H1 (cell line): ENCODE data around the gene MAK. TPM values are rescaled to one million over a fixed set of nuclear protein-coding genes. Genes with fewer than 3 reads are reported as not detected.
A peak's percentile ranks its signal among the peaks of the same experiment; 100 is the strongest.
"Not testable (repeated sequence)": the region's sequence is repeated elsewhere in the genome, so short reads cannot be mapped to it uniquely, and the experiment has no call there.

Experiments used
- CTCF ChIA-PET: fragments of 300-600 bp; sonication (Branson Sonifier 250); formaldehyde crosslinking; loops from one replicate; lab custom pipeline; 2021; ENCODE audit not compliant: partially characterized antibody; lab: Charles Lee
- POLR2A ChIA-PET: fragments of 300-600 bp; sonication (Branson Sonifier 250); formaldehyde crosslinking; loops from one replicate; lab custom pipeline; 2021; ENCODE audit warnings: inconsistent platforms; ENCODE audit not compliant: partially characterized antibody; lab: Charles Lee
- DNase-seq, 2 experiments: peaks; one replicate each; pipeline versions ENCODE4 v3.0.0 to v3.0.0-alpha.2; 2010 to 2022; ENCODE audit warnings: low spot score in 2 of 2, low read depth in 1 of 2, mixed read lengths in 1 of 2
- FAIRE-seq: peaks from 2 replicates; lab custom pipeline; 2011; peaks lifted over from hg19 to GRCh38; lab: Jason Lieb, UNC
- H2AFZ ChIP-seq: 2 replicates; pipeline ENCODE4 v1.8.1; 2012; ENCODE audit warnings: low read length, inconsistent platforms
- H2AK5ac ChIP-seq: 2 replicates; pipeline ENCODE4 v1.6.1; 2013; ENCODE audit warnings: low read depth, low read length
- H2BK120ac ChIP-seq: replicated peaks from 2 replicates; pipeline ENCODE3; 2013; ENCODE audit warnings: low read depth, low read length, inconsistent platforms
- H2BK12ac ChIP-seq: 2 replicates; pipeline ENCODE4 v1.6.1; 2013; ENCODE audit warnings: low read depth, low read length
- H2BK15ac ChIP-seq: 2 replicates; pipeline ENCODE4 v1.6.1; 2013; ENCODE audit warnings: low read length
- H2BK20ac ChIP-seq: 2 replicates; pipeline ENCODE4 v1.6.1; 2013; ENCODE audit warnings: low read length
- H2BK5ac ChIP-seq: 2 replicates; pipeline ENCODE4 v1.6.1; 2013; ENCODE audit warnings: low read depth, low read length
- H3K14ac ChIP-seq: 2 replicates; pipeline ENCODE4 v1.6.1; 2013; ENCODE audit warnings: inconsistent platforms; ENCODE audit not compliant: insufficient read length
- H3K18ac ChIP-seq: 2 replicates; pipeline ENCODE4 v1.6.1; 2013; ENCODE audit warnings: low read length; ENCODE audit errors: extremely low read depth
- H3K23ac ChIP-seq: 2 replicates; pipeline ENCODE4 v1.6.1; 2013; ENCODE audit warnings: inconsistent platforms; ENCODE audit not compliant: insufficient read length
- H3K23me2 ChIP-seq: 2 replicates; pipeline ENCODE4 v1.6.1; 2013; ENCODE audit warnings: low read depth, low read length
- H3K27ac ChIP-seq: 2 replicates; pipeline ENCODE4 v1.6.1; 2011; ENCODE audit warnings: low read depth, low read length, inconsistent platforms
- H3K27me3 ChIP-seq, 4 experiments: replicated peaks in 1 of 4; 1 replicate in 1 of 4; 2 replicates in 3 of 4; pipeline versions ENCODE4 v1.6.1 to v1.8.1; 2011 to 2013; ENCODE audit warnings: low read length in 3 of 4, mild to moderate bottlenecking in 3 of 4, inconsistent platforms in 2 of 4, mixed read lengths in 2 of 4, moderate library complexity in 1 of 4; ENCODE audit not compliant: control insufficient read depth in 3 of 4, insufficient read depth in 3 of 4; ENCODE audit errors: extremely low read depth in 1 of 4
- H3K36me3 ChIP-seq, 4 experiments: 2 replicates each; pipeline versions ENCODE4 v1.6.1 to v1.8.1; 2011 to 2013; ENCODE audit warnings: mild to moderate bottlenecking in 4 of 4, low read length in 3 of 4, moderate library complexity in 2 of 4, control low read depth in 1 of 4, inconsistent platforms in 1 of 4; ENCODE audit not compliant: insufficient read depth in 4 of 4, control insufficient read depth in 2 of 4
- H3K4ac ChIP-seq: replicated peaks from 2 replicates; pipeline ENCODE3; 2013; ENCODE audit warnings: low read length, low read depth, mixed read lengths, inconsistent platforms; ENCODE audit not compliant: insufficient read length
- H3K4me1 ChIP-seq, 4 experiments: replicated peaks in 1 of 4; 1 replicate in 1 of 4; 2 replicates in 3 of 4; pipeline versions ENCODE4 v1.6.1 to v1.8.1; 2011 to 2013; ENCODE audit warnings: low read length in 3 of 4, inconsistent platforms in 2 of 4, mixed read lengths in 1 of 4; ENCODE audit not compliant: insufficient read depth in 4 of 4, control insufficient read depth in 3 of 4
- H3K4me2 ChIP-seq, 2 experiments: 2 replicates each; pipeline versions ENCODE4 v1.6.1 to v1.8.1; 2011 to 2013; ENCODE audit warnings: low read depth in 2 of 2, low read length in 2 of 2, control low read depth in 1 of 2, inconsistent platforms in 1 of 2, mild to moderate bottlenecking in 1 of 2; ENCODE audit not compliant: insufficient read depth in 1 of 2
- H3K4me3 ChIP-seq, 4 experiments: fragments of 200-600, 300-600 bp in 1 of 4; sonication (generic), shearing (Covaris generic), sonication (Bioruptor Twin) in 1 of 4; 2 replicates each; pipeline versions ENCODE4 v1.5.1 to v1.8.1; 2011 to 2016; ENCODE audit warnings: low read length in 4 of 4, low read depth in 3 of 4, control low read depth in 2 of 4, inconsistent platforms in 2 of 4, mild to moderate bottlenecking in 2 of 4, mixed read lengths in 1 of 4, moderate library complexity in 1 of 4; ENCODE audit not compliant: insufficient read depth in 2 of 4; ENCODE audit errors: extremely low read depth in 1 of 4
- H3K56ac ChIP-seq: replicated peaks from 2 replicates; pipeline ENCODE3; 2013; ENCODE audit warnings: low read depth, mild to moderate bottlenecking, mixed read lengths, low read length, inconsistent platforms; ENCODE audit not compliant: insufficient read length
- H3K79me1 ChIP-seq: 2 replicates; pipeline ENCODE4 v1.6.1; 2013; ENCODE audit warnings: low read depth, low read length, control low read depth
- H3K79me2 ChIP-seq, 2 experiments: 2 replicates each; pipeline versions ENCODE4 v1.6.1 to v1.8.1; 2012 to 2013; ENCODE audit warnings: low read length in 2 of 2, mild to moderate bottlenecking in 2 of 2, inconsistent platforms in 1 of 2; ENCODE audit not compliant: insufficient read depth in 2 of 2, control insufficient read depth in 1 of 2
- H3K9ac ChIP-seq, 4 experiments: replicated peaks in 1 of 4; 1 replicate in 1 of 4; 2 replicates in 3 of 4; pipeline versions ENCODE4 v1.6.1 to v1.8.1; 2011 to 2013; ENCODE audit warnings: low read depth in 3 of 4, low read length in 3 of 4, control low read depth in 2 of 4, mild to moderate bottlenecking in 2 of 4, moderate library complexity in 2 of 4, inconsistent platforms in 1 of 4; ENCODE audit errors: extremely low read depth in 1 of 4
- H3K9me3 ChIP-seq, 2 experiments: 2 replicates each; pipeline versions ENCODE4 v1.6.1 to v1.8.1; 2012 to 2013; ENCODE audit warnings: mild to moderate bottlenecking in 2 of 2, moderate library complexity in 2 of 2, control low read depth in 1 of 2, inconsistent platforms in 1 of 2, low read depth in 1 of 2, low read length in 1 of 2, mixed read lengths in 1 of 2; ENCODE audit not compliant: insufficient read depth in 2 of 2
- H4K20me1 ChIP-seq, 2 experiments: replicated peaks in 1 of 2; 2 replicates each; pipeline versions ENCODE3 to v1.8.1; 2011 to 2013; ENCODE audit warnings: inconsistent platforms in 2 of 2, low read length in 2 of 2, mild to moderate bottlenecking in 1 of 2; ENCODE audit not compliant: insufficient read depth in 2 of 2, control insufficient read depth in 1 of 2
- H4K5ac ChIP-seq: 2 replicates; pipeline ENCODE4 v1.6.1; 2013; ENCODE audit warnings: low read length, low read depth, mixed read lengths, inconsistent platforms; ENCODE audit not compliant: insufficient read length
- H4K8ac ChIP-seq: 2 replicates; pipeline ENCODE4 v1.8.0; 2013; ENCODE audit warnings: mild to moderate bottlenecking, moderate library complexity, low read length, inconsistent platforms; ENCODE audit not compliant: insufficient read depth; ENCODE audit errors: extremely low read depth
- H4K91ac ChIP-seq: replicated peaks from 2 replicates; pipeline ENCODE3; 2013; ENCODE audit warnings: low read length, mixed read lengths, inconsistent platforms; ENCODE audit not compliant: insufficient read length
- WGBS, 2 experiments: shearing (Covaris generic) in 1 of 2; methylation state at CpG; one replicate each; pipeline versions ENCODE4 v1.1.6 to v1.1.7; 2013 to 2015; ENCODE audit warnings: low lambda C conversion rate in 2 of 2, mixed read lengths in 2 of 2, inconsistent platforms in 1 of 2, low coverage in 1 of 2, missing lambda C conversion rate in 1 of 2; ENCODE audit not compliant: insufficient replicate concordance in 2 of 2, insufficient coverage in 1 of 2, insufficient read length in 1 of 2; ENCODE audit errors: extremely low coverage in 1 of 2, missing lambda C conversion rate in 1 of 2; 5-methylcytosine and 5-hydroxymethylcytosine counted together
- polyA plus RNA-seq, 7 experiments: library from polyadenylated mRNA; depleted of rRNA in 3 of 7; stranded (reverse) in 5 of 7; unstranded in 2 of 7; fragments of >200 nt in 5 of 7; fragments of 200-250 nt in 2 of 7; gene quantifications; 1 replicate in 5 of 7; 2 replicates in 1 of 7; 4 replicates in 1 of 7; pipeline versions ENCODE4 v1.2.1 to v1.2.3, GENCODE V29; 2011 to 2013; ENCODE audit warnings: missing spikeins in 2 of 7, mixed read lengths in 2 of 7
- total RNA-seq: library from RNA; stranded (reverse); fragmentation: NEBNext Ultra II Directional; extraction: Animal tissue kit (Norgen Biotek cat#: 25700); gene quantifications from 2 replicates; pipeline ENCODE4 v1.2.1, GENCODE V29; 2021

MAK gene
- total and polyA plus RNA-seq, 2 of the 8 experiments (the other 6 are each of a cell fraction or from before 2014, with no cell fraction given), result 0.08 to 0.37 TPM

DNA sequence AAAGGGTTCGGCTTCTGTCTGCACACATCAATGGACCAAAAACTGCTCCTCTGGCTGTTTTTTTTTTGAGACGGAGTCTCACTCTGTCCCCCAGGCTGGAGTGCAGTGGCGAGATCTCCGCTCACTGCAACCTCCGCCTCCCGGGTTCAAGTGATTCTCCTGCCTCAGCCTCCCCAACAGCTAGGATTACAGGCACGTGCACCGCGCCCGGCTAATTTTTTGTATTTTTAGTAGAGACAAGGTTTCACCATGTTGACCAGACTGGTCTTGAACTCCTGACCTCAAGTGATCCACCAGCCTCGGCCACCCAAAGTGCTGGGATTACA, 48.0 kb upstream of the MAK start:
- H4K91ac ChIP-seq, H2AK5ac ChIP-seq, H4K5ac ChIP-seq, H3K27ac ChIP-seq, H3K14ac ChIP-seq, FAIRE-seq, H3K36me3 ChIP-seq, H3K4ac ChIP-seq, H2BK15ac ChIP-seq, H3K79me1 ChIP-seq, H2BK20ac ChIP-seq, H3K23ac ChIP-seq, H4K20me1 ChIP-seq, H3K79me2 ChIP-seq, H3K18ac ChIP-seq, H2BK12ac ChIP-seq, DNase-seq, H2BK120ac ChIP-seq, H3K56ac ChIP-seq, H3K4me1 ChIP-seq, H3K9me3 ChIP-seq: not testable (repeated sequence)
- Histone ChIP-seq H2BK5ac (0 out of 2 replicates have a peak overlapping the region, but pooled peaks have one; percentile 66), H3K9ac (peak overlapping the region in 2 of 4 experiments; percentile 59 to 61; a peak in 3 of 7 replicates), H3K23me2 (peaks cover 17% of the 10 kb centered on the region), H3K4me2 (peak overlapping the region; percentile 83 to 96), H3K4me3 (peak overlapping the region; percentile 75 to 95 (median 85)), H4K8ac (peak overlapping the region; percentile 45), H2AFZ (peak overlapping the region; percentile 95; the same call in 1 of the 2 replicates), H3K27me3 (peaks cover 13 to 44% (median 38%) of the 10 kb centered on the region in 4 experiments)
- ChIA-PET CTCF (interaction anchor here (0.8 to 2.5 kb wide), 7 partner anchors 14 to 115 kb away, joined by 3 to 5 read pairs (median 3); no protein-coding TSS in a partner anchor), POLR2A (interaction anchor here (1.0 to 1.8 kb wide), 3 partner anchors 8 to 12 kb away, joined by 3 to 7 read pairs (median 6); no protein-coding TSS in a partner anchor)
- 20% methylated on average over 11 of the region's 11 CpGs; no CpG with 5 or more reads in 1 of the 2 experiments for whole genome bisulfite sequencing, 2 experiments
